GM21515 (cell line): Measurements from ENCODE around the gene MFNG.

Experiments
- ATAC-seq: cut with Tn5 transposase; IDR thresholded peaks from one replicate; pipeline ENCODE4 v1.9.1; 2021; ENCODE audit not compliant: unreplicated experiment

MFNG gene

DNA sequence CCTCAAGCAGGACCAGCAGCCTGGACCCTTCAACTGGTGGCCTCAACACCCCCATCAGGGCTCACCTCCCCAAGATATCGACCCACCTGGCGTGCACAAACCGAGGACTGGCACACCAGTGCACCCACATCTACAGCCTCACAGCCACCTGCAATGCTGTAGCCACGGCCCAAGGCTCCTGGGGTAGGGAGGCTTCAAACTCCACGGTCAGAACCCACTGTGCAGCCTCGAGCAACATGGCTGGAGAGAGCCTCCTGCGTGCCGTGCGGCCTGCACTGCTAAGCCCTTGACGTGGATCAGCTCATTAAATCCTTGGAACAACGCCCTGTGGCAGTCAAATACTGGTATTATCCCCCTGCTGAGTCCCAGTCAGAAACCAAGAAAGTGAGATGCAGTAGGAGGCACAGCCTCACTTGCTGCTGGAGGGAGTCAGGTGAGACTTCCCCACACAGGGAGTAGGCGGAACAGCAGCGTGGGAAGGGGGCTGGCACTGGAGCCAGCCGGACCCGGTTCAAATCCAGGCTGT lies 28.4 kb upstream of the MFNG start:
- ATAC-seq, result no peak

DNA sequence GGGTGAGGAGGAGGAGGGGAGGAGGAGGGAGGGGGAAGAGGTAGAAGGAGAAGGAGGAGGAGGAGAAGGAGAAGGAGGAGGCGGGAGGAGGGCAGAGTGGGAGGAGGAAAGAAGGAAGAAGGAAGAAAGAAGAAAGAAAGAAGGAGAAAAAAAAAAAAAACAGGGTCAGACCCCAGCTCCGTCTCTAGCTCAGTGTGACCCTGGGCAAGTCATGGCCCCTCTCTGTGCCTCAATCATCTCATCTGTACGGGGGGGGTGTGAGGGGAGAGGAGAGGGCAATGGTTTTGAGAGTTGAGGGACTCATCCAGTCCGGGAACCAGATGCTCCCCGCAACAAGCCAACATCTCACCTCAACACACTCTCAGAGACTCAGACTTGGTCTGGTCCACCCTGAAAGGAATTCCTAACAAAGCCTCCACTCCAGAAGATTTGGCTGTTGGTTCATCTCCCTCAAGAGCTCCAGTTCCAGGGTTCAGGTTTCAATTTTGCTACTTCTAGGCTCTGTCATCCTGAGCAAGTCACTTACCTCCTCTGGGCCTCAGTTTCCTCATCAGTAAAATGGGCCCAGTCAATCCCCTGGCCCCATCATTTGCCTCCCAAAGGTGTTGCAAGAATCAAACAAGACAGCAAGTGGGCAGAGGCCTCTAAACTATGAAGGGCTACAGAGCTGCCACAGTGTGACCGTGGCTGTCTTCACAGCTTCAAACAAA lies 25.4 kb upstream of the MFNG start:
- no peak for ATAC-seq

DNA sequence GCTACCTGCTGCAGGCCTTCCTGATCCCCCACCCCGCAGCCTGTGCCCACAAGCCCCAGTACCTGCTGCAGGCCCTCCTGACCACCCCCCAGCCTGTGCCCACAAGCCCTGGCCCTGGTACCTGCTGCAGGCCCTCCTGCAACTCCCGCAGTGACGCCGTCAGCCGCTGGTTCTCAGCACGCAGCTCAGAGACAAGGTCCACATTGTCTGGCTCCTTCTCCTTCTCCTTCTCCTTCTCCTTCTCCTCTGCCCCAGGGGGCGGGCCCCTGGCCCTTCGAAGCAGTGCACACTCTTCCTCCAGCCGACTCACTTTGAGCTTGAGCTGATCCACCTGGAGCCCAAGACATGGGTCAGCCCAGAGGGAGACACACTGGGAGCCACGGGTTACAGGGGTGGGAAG lies 23.9 kb upstream of the MFNG start:
- no peak for ATAC-seq

DNA sequence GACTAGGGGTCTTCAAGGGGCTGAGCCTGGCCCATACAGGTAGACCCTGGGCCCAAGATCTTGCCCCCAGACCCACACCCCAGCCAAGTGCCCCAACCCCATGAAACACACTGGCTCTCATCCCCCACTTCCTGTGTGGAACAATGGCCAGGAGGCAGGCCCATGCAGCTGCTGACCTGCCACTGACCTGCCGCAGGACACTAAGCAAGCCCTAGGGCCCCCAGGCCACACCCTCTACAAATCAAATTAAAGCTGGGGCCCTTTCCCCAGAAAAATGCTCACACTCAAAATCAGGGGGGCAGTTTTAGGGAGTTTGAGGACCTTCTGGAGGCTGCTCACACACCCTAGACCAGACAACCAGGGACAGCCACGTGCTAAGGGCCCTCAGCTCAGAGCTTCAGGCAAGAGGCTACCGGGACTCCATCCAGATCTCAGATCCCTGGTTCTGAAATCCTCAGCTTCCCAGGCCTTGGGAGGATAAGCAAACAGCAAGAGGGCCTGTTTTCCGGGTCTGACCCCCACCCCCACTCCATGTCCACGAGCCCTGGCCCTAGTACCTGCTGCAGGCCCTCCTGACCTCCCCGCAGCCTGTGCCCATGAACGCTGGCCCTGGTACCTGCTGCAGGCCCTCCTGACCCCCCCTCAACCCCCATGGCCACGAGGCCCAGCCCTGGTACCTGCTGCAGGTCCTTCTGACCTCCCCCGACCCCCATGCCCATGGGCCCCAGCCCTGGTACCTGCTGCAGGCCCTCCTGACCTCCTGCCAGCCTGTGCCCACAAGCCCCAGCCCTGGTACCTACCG lies 23.1 kb upstream of the MFNG start:
- ATAC-seq, result no peak

DNA sequence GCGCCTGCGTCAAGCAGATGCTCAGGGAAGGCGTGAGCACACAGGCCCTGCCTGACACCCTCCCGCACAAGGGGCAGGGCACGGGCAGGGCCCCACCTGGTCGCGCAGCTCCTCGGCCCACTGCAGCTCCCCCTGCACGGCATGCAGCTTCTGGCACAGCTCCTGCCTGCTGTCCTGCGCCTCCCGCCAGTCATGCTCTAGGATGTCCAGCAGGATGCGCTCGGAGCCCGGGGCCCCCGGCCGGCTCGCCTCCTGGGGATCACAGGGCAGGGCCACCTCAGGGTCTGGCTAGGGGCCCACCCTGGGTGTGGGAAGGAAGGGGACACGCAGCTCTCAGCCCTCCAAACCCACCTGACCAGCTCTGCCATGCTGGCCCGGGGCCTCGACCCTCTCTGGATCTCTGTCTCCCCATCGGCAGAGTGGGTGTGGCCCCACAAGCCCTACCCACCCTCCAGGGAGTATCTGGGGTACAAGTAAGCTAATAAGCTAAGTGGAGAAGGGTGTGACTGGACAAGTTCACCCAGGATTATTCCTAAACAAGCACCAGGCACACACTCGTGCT lies 22.3 kb upstream of the MFNG start:
- no peak for ATAC-seq

- ATAC-seq, result no peak
These were observed 21.5 kb upstream of the MFNG start for GRCh38 chr22:37507731-37508130.

- no peak for ATAC-seq
These were observed 19.8 kb upstream of the MFNG start for GRCh38 chr22:37505989-37506388.

- ATAC-seq, result no peak
These were observed 19.4 kb upstream of the MFNG start for GRCh38 chr22:37505565-37505964.

- no peak for ATAC-seq
These were observed 18.8 kb upstream of the MFNG start for GRCh38 chr22:37504964-37505363.

DNA sequence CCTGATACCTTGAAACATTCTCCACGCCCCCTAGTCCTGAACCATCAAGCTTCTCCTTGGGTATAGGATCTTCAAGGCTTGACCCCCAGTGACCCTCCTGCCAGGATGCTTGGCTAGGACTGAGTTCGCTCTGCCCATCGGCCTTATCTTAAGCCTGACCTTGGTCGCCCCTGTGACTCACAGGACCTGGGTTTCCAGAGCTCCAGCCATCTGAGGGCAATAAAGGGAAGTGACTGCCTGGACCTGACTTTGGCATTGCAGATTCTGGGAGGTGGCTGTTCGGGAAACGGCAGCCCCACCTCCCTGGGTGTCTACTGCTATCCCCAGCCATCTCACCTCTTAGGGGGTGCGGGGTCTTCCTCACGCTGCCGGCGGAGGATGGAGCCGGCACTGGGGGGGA lies 17.7 kb upstream of the MFNG start:
- ATAC-seq, result no peak

GRCh38 chr22:37503183-37503683 lies 17.0 kb upstream of the MFNG start:
- ATAC-seq, result no peak

DNA sequence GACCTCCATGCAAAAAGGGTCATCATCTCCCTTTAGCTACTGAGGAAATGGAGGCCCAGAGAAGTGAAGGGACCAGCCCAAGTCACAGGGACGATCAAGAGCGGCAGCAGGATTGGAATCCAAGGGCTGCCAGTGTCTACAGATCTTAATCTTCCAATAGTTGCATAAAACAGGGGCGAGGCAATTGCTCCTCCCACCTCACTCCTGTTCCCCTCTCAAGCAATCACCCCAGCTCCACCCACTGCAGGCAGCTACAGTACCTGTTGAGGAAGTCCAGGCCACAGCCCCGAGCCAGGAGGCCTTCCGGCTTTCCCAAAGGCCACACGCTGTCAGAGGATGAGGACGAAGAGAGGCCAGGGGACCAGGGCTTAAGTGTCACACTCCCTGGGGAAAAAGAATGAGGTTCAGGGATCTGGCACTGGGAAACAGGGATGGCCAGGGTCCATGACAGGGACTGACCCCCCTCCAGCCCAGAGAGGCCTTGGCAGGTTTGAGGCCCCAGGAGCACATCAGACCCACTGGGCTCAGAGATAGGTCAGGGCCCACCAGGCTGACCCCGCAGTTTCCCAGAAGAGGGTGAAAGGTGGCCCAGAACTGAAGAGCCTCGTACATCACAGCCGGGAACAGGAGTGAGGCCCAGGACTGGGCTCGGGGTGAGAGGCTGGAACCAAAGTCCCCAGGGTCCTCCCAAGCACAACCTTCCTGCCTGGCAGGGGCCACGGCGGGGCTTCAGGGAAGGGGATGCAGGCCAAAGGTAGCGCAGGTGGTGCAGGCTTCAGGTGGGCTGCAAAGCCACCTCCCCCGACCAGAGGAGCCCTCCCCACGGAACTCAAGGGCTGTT lies 16.4 kb upstream of the MFNG start:
- no peak for ATAC-seq

DNA sequence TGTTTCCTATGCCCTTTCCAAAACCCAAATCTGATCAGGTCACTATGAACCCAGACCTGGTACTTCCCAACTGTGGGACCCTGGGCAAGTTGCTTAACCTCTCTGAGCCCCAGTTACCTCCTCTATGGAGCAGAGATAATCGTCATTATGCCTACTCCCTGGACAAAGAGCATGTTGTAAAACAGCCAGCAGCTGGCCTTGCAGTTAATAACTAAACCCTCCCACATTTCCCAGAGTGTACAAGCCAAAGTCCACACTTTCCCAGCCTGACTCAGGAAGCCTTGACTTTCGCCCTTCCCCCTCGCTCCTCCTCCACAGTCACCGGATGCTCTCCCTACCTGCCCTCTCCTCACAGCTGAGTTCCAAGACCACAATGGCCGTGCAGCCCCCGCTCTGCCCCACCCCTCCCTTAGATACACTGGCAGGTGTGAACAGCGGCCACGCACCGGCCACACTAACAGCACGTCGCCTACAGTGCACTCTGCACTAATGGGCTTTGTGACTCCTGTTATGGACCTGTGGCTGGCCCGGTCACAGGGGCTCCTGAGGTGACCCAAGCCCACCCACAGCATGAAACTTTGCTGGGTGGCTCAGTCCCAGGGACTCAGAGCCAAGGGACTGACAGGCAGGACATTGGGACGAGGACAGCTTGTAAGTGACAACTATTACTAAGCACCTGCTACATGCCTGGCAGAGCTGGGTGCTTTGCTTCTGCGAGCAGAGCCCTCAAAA lies 15.6 kb upstream of the MFNG start:
- no peak for ATAC-seq

- no peak for ATAC-seq
These were observed 14.8 kb upstream of the MFNG start for GRCh38 chr22:37500745-37501609.

DNA sequence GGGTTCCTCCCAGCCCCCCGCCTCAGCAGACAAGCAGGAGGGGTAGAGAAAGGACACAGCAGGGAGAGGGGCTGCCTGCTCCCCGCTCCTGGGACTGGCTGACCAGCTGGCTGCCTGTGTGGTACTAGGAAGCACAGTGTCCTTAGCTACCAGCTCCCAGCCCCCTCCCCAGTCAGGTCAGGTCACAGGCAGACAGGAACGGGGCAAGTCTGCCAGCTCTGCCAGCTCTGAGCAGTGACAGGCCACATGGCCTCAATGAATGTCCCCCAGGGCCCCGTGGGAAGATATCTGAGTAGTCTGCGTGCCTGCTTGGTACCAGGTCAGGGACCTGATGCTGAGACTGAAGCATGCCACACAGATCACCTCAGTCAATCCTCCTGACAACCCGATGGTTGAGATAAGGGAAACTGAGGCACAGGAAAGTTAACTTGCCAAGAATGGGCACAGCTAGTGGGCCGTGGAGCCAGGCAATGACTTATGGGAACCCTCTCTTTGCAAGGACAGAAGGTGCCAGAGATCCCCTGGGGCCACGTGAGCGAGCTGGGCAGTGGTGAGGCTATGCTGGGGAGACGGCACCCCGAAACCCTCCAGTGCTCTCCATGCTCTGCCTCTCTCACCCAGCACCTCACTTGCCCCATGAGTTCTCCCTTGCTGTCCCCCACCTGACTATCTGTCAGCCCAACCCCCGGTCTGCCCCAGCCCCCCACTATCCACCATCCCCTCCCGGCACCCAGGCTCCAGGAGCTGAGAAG lies 13.8 kb upstream of the MFNG start:
- no peak for ATAC-seq

GRCh38 chr22:37499027-37499707 lies 13.0 kb upstream of the MFNG start:
- ATAC-seq, result no peak

DNA sequence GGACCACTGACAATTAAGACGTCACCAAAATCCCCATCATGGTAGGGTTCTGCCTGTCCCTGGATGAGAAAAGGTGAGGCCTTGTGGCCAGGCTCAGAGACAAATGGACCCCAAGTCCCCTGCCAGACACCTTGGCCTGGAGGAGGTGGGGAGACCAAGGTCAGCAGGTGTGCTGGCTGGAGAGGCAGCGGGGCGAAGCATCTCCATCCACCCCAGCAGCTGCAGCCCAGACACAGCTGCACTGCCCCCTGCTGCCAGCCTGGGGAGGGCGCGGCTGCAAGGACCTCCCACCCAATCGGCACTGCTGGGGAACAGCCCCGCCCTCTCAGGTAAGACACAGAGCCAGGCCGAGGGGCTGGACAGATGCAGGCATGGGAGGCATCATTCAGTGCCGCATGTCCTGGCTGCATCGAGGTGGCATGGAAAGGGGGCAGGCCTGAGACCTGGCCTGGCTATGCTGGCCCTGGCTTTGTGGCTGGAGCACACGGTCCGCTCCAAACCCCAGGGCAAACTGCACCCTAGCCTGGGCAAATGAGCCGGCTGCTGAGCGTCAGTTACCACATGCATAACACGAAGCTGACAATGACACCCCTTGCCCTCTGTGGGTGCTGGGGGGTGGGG lies 12.2 kb upstream of the MFNG start:
- ATAC-seq, result no peak
